ENCODE results near the gene B4GALNT3.

B4GALNT3 gene

GRCh38 chr12:593396-594270, 133.9 kb downstream of the B4GALNT3 start:
- no peak for DNase-seq (ENCODE audit: low read depth in 2 of 2)

- no peak for DNase-seq (ENCODE audit: low read depth in 2 of 2)
Observed at GRCh38 chr12:597926-598568, 138.3 kb downstream of the B4GALNT3 start.

- no peak for DNase-seq (ENCODE audit: low read depth in 2 of 2)
Observed at GRCh38 chr12:599756-600155, 140.0 kb downstream of the B4GALNT3 start.

- DNase-seq (ENCODE audit: low read depth in 2 of 2): no peak
Observed at GRCh38 chr12:601976-602699, 142.4 kb downstream of the B4GALNT3 start.

- no peak for DNase-seq (ENCODE audit: low read depth in 2 of 2)
Observed at GRCh38 chr12:602700-603068, 142.9 kb downstream of the B4GALNT3 start.

GRCh38 chr12:604956-605355, 145.2 kb downstream of the B4GALNT3 start:
- no peak for DNase-seq (ENCODE audit: low read depth in 2 of 2)

- DNase-seq (ENCODE audit: low read depth in 2 of 2): no peak
Observed at GRCh38 chr12:607541-608001, 147.8 kb downstream of the B4GALNT3 start.

- no peak for DNase-seq (ENCODE audit: low read depth in 2 of 2)
Observed at GRCh38 chr12:608413-608812, 148.7 kb downstream of the B4GALNT3 start.

GRCh38 chr12:608921-609320, 149.2 kb downstream of the B4GALNT3 start:
- no peak for DNase-seq (ENCODE audit: low read depth in 2 of 2)

- DNase-seq (ENCODE audit: low read depth in 2 of 2): no peak
Observed at GRCh38 chr12:611721-612120, 152.0 kb downstream of the B4GALNT3 start.

- no peak for DNase-seq (ENCODE audit: low read depth in 2 of 2)
Observed at GRCh38 chr12:612293-612692, 152.6 kb downstream of the B4GALNT3 start.

GRCh38 chr12:612886-613285, 153.1 kb downstream of the B4GALNT3 start:
- no peak for DNase-seq (ENCODE audit: low read depth in 2 of 2)

Measured in stimulated activated CD8-positive, alpha-beta memory T cell treated with anti-CD3 and anti-CD28 coated beads, Interleukin-2, amount 100 ng/mL, for 1 hour (primary cell).